K562 (cell line): ENCODE measurements around the gene MYB. TPM values are rescaled to one million over a fixed set of nuclear protein-coding genes. Genes with fewer than 3 reads are reported as not detected.

Source experiments
- ATAC-seq: fragments of 200-7000 bp; cut with Tn5 transposase; 3 replicates; pipeline ENCODE4 v1.9.1; 2020; ENCODE audit warnings: moderate library complexity
- BruUV-seq: library from RNA; stranded (reverse); fragments of 400-500 nt; replicated peaks from 2 replicates; lab custom pipeline; 2021; lab: Mats Ljungman, UMichigan
- CTCF ChIA-PET: fragments of 300-600 bp; formaldehyde crosslinking; extraction: SDS; loops from one replicate; lab custom pipeline; 2021; ENCODE audit warnings: low intra/inter-chr PET ratio; lab: Yijun Ruan, JAX
- POLR2A ChIA-PET: fragments of 300-600, 350-650 bp; sonication (Branson Sonifier 250); formaldehyde crosslinking; extraction: SDS; loops from one replicate; lab custom pipeline; 2021; ENCODE audit warnings: antibody characterized with exemption, inconsistent platforms; lab: Yijun Ruan, JAX
- DNase-seq, 4 experiments: peaks; one replicate each; pipeline versions ENCODE4 v3.0.0 to v3.0.0-alpha.2; 2011 to 2018; ENCODE audit warnings: low spot score in 3 of 4, mixed read lengths in 3 of 4; ENCODE audit errors: extremely low read depth in 1 of 4
- FAIRE-seq: peaks from 2 replicates; lab custom pipeline; 2011; peaks lifted over from hg19 to GRCh38; lab: Jason Lieb, UNC
- H2AFZ ChIP-seq: 2 replicates; pipeline ENCODE4 v1.6.0; 2011; ENCODE audit warnings: low read depth, low read length, control low read depth, inconsistent platforms
- H3K27ac ChIP-seq: fragments of 200-600 bp; 3 replicates; pipeline ENCODE4 v1.8.0; 2011; ENCODE audit warnings: low read depth, mild to moderate bottlenecking, control low read depth, inconsistent platforms, low read length, moderate library complexity, mixed read lengths; ENCODE audit errors: extremely low read depth
- H3K27me3 ChIP-seq, 2 experiments: fragments of 300-600 bp in 1 of 2; 2 replicates in 1 of 2; 3 replicates in 1 of 2; pipeline versions ENCODE4 v1.6.0 to v1.8.0; 2011; ENCODE audit warnings: inconsistent platforms in 2 of 2, low read length in 2 of 2, mild to moderate bottlenecking in 1 of 2, mixed read lengths in 1 of 2, moderate library complexity in 1 of 2; ENCODE audit not compliant: control insufficient read depth in 2 of 2, insufficient read depth in 2 of 2
- H3K36me3 ChIP-seq: fragments of 300-600 bp; 3 replicates; pipeline ENCODE4 v1.8.0; 2011; ENCODE audit warnings: mild to moderate bottlenecking, low read length, inconsistent platforms; ENCODE audit not compliant: control insufficient read depth, insufficient read depth
- H3K4me1 ChIP-seq, 2 experiments: fragments of 200-600 bp in 1 of 2; replicated peaks in 1 of 2; 2 replicates in 1 of 2; 3 replicates in 1 of 2; pipeline versions ENCODE4 v1.5.1 to v1.8.0; 2011; ENCODE audit warnings: inconsistent platforms in 2 of 2, low read length in 2 of 2, mild to moderate bottlenecking in 1 of 2, mixed read lengths in 1 of 2, moderate library complexity in 1 of 2; ENCODE audit not compliant: control insufficient read depth in 2 of 2, insufficient read depth in 2 of 2
- H3K4me2 ChIP-seq: 2 replicates; pipeline ENCODE4 v1.6.1; 2011; ENCODE audit warnings: low read length, control low read depth, inconsistent platforms, mixed read lengths; ENCODE audit not compliant: insufficient read depth
- H3K4me3 ChIP-seq: fragments of 200-600 bp; sonication (generic), shearing (Covaris generic); 2 replicates; pipeline ENCODE4 v1.5.1; 2016; ENCODE audit warnings: control low read depth, inconsistent platforms
- H3K79me2 ChIP-seq: fragments of 200-600 bp; 3 replicates; pipeline ENCODE4 v1.8.0; 2011; ENCODE audit warnings: low read length, inconsistent platforms; ENCODE audit not compliant: control insufficient read depth, insufficient read depth
- H3K9ac ChIP-seq, 2 experiments: 2 replicates each; pipeline versions ENCODE4 v1.6.0 to v1.6.1; 2011; ENCODE audit warnings: low read depth in 2 of 2, low read length in 2 of 2, control low read depth in 1 of 2, inconsistent platforms in 1 of 2, mild to moderate bottlenecking in 1 of 2, mixed read lengths in 1 of 2; ENCODE audit not compliant: insufficient read depth in 1 of 2
- H3K9me1 ChIP-seq: one replicate; pipeline ENCODE4 v1.6.0; 2011; ENCODE audit warnings: inconsistent platforms, mild to moderate bottlenecking, low read length, moderate library complexity; ENCODE audit not compliant: control insufficient read depth, insufficient read depth
- H3K9me3 ChIP-seq: replicated peaks from 2 replicates; pipeline ENCODE4 v1.5.1; 2011; ENCODE audit warnings: low read depth, low read length, inconsistent platforms; ENCODE audit not compliant: control insufficient read depth, insufficient read depth
- H4K20me1 ChIP-seq: replicated peaks from 2 replicates; pipeline ENCODE4 v1.6.1; 2011; ENCODE audit warnings: low read length, inconsistent platforms, mixed read lengths; ENCODE audit not compliant: control insufficient read depth, insufficient read depth
- CBFA2T3 ChIP-seq: fragments of 450-650 bp; IDR thresholded peaks from 2 replicates; pipeline ENCODE4 v1.6.1; 2017
- SMAD4 ChIP-seq: fragments of 250-450 bp; sonication (Bioruptor Pico); conservative IDR thresholded peaks from 2 replicates; pipeline ENCODE4 v1.8.0; 2021; ENCODE audit warnings: inconsistent platforms, mild to moderate bottlenecking, moderate library complexity
- WGBS: fragments of 100-300 bp; shearing (Covaris generic); methylation state at CpG from one replicate; pipeline ENCODE4 v1.1.6; 2016; ENCODE audit warnings: low coverage, mixed read lengths; ENCODE audit not compliant: insufficient coverage; ENCODE audit errors: missing lambda C conversion rate; 5-methylcytosine and 5-hydroxymethylcytosine counted together
- in situ Hi-C: fragments of 300-500 bp; cut with MboI; formaldehyde crosslinking; loops from 4 replicates; pipeline ENCODE4 v1.15.0; 2018; ENCODE audit warnings: inconsistent platforms, mixed read lengths
- intact Hi-C: fragments of 100-400 bp; cut with micrococcal nuclease; formaldehyde crosslinking; loops from 2 replicates; pipeline ENCODE4 v1.14.2; 2022
- polyA plus RNA-seq, 8 experiments: library from polyadenylated mRNA; depleted of rRNA in 4 of 8; stranded (reverse) in 5 of 8; unstranded in 3 of 8; fragments of >200 nt; fragmentation: Nextera tagmentation in 2 of 8; fragmentation: Illumina TruSeq in 1 of 8; extraction: Ambion mirVana in 2 of 8; extraction: Trizol in 1 of 8; gene quantifications; 2 replicates each; pipeline versions ENCODE4 v1.2.1 to v1.2.3, GENCODE V29; 2011 to 2014; ENCODE audit warnings: inconsistent platforms in 1 of 8, missing spikeins in 1 of 8
- total RNA-seq, 7 experiments: library from RNA; depleted of rRNA in 6 of 7; stranded (reverse); fragments of >200 nt in 6 of 7; fragmentation: Illumina TruSeq in 2 of 7; extraction: Trizol in 2 of 7; gene quantifications; 2 replicates each; pipeline versions ENCODE4 v1.2.1 to v1.2.3, GENCODE V29; 2011 to 2021; ENCODE audit warnings: low replicate concordance in 1 of 7
- TF ChIP-seq, protein P1 (sequence below): fragments of 450-650 bp; formaldehyde crosslinking; IDR thresholded peaks from 2 replicates; pipeline ENCODE4 v1.4.0; 2022; ENCODE audit warnings: missing genetic modification characterization
- TF ChIP-seq, protein P2 (sequence below): fragments of 450-650 bp; formaldehyde crosslinking; IDR thresholded peaks from 2 replicates; pipeline ENCODE4 v1.4.0; 2020; ENCODE audit warnings: mild to moderate bottlenecking, moderate library complexity

The MYB gene
- total and polyA plus RNA-seq, 9 of the 15 experiments (the other 6 are each of a cell fraction or from before 2014, with no cell fraction given), result 35.8 to 218 (median 140) TPM

GRCh38 chr6:135240711-135241110, 59.6 kb downstream of the MYB start:
- POLR2A ChIA-PET, result interaction anchor here (0.7 to 1.5 kb wide), 2 partner anchors 10 to 51 kb away, joined by 3 read pairs; no protein-coding TSS in a partner anchor

More at GRCh38 chr6:135240711-135241110, 59.6 kb downstream of the MYB start:
- no peak overlapping the region for H3K9ac ChIP-seq
- WGBS, result 51% methylated on average over 5 of the region's 5 CpGs
- TF ChIP-seq CBFA2T3 (no peak), SMAD4 (CRISPR knock-in tag) (no peak)
- TF ChIP-seq, protein P1, sequence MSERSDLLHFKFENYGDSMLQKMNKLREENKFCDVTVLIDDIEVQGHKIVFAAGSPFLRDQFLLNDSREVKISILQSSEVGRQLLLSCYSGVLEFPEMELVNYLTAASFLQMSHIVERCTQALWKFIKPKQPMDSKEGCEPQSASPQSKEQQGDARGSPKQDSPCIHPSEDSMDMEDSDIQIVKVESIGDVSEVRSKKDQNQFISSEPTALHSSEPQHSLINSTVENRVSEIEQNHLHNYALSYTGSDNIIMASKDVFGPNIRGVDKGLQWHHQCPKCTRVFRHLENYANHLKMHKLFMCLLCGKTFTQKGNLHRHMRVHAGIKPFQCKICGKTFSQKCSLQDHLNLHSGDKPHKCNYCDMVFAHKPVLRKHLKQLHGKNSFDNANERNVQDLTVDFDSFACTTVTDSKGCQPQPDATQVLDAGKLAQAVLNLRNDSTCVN (CRISPR knock-in tag), result no peak
- TF ChIP-seq, protein P2, sequence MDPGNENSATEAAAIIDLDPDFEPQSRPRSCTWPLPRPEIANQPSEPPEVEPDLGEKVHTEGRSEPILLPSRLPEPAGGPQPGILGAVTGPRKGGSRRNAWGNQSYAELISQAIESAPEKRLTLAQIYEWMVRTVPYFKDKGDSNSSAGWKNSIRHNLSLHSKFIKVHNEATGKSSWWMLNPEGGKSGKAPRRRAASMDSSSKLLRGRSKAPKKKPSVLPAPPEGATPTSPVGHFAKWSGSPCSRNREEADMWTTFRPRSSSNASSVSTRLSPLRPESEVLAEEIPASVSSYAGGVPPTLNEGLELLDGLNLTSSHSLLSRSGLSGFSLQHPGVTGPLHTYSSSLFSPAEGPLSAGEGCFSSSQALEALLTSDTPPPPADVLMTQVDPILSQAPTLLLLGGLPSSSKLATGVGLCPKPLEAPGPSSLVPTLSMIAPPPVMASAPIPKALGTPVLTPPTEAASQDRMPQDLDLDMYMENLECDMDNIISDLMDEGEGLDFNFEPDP (CRISPR knock-in tag), result no peak
- TF ChIP-seq, all 486 proteins: peak for 0
- ATAC-seq (no peak), FAIRE-seq (no peak), DNase-seq (no peak)
- no peaks in the 10 kb centered on the region for H3K36me3 ChIP-seq
- H4K20me1 ChIP-seq, result no peaks in the 10 kb centered on the region
- intact Hi-C loops, result no loop called here
- H3K27me3 ChIP-seq, result no peaks in the 10 kb centered on the region
- CTCF ChIA-PET, result interaction anchor here (0.6 kb wide), 1 partner anchor 379 kb away, joined by 4 read pairs; no protein-coding TSS in a partner anchor
- H3K4me2 ChIP-seq, result no peak overlapping the region
- no TSS peak for BruUV-seq
- H3K4me3 ChIP-seq, result no peak overlapping the region
- H3K9me3 ChIP-seq, result no peaks in the 10 kb centered on the region
- H2AFZ ChIP-seq, result peak overlapping the region; percentile 36
- no peak overlapping the region for H3K27ac ChIP-seq
- no peaks in the 10 kb centered on the region for H3K79me2 ChIP-seq
- H3K9me1 ChIP-seq, result no peaks in the 10 kb centered on the region
- in situ Hi-C loops, result no loop called here
- peaks cover 8 to 14% of the 10 kb centered on the region in 2 experiments; a peak in 3 of 5 replicates for H3K4me1 ChIP-seq
